Left ventricle myocardium inferior (tissue), 1 donor: Measurements from ENCODE around the gene TXNDC11. TPM values are rescaled to one million over a fixed set of nuclear protein-coding genes. Genes with fewer than 3 reads are reported as not detected.

Experiments
- DNase-seq: peaks from one replicate; pipeline ENCODE4 v3.0.0-alpha.2; 2020
- H3K27ac ChIP-seq: fragments of 200-600 bp; replicated peaks from 2 replicates; pipeline ENCODE4 v1.8.0; 2021
- H3K27me3 ChIP-seq: fragments of 200-600 bp; 2 replicates; pipeline ENCODE4 v1.8.0; 2021; ENCODE audit warnings: low read depth
- H3K36me3 ChIP-seq: fragments of 200-600 bp; 2 replicates; pipeline ENCODE4 v1.8.0; 2021
- H3K4me1 ChIP-seq: fragments of 200-600 bp; 2 replicates; pipeline ENCODE4 v1.8.0; 2021
- H3K4me3 ChIP-seq: fragments of 200-600 bp; 2 replicates; pipeline ENCODE4 v1.8.0; 2021; ENCODE audit warnings: mild to moderate bottlenecking, moderate library complexity
- H3K9me3 ChIP-seq: fragments of 200-600 bp; replicated peaks from 2 replicates; pipeline ENCODE4 v1.8.0; 2021
- intact Hi-C: fragments of 100-400 bp; cut with micrococcal nuclease; formaldehyde crosslinking; loops from one replicate; pipeline ENCODE4 v1.11.0; 2022
- total RNA-seq: library from RNA; stranded (reverse); fragmentation: NEBNext Ultra II Directional; extraction: Animal tissue kit (Norgen Biotek cat#: 25700); gene quantifications from one replicate; pipeline ENCODE4 v1.2.1, GENCODE V29; 2021
- TF ChIP-seq, protein P1 (sequence below): fragments of 200-600 bp; IDR thresholded peaks from 2 replicates; pipeline ENCODE4 v1.8.0; 2021; ENCODE audit warnings: antibody characterized with exemption, mild to moderate bottlenecking, borderline replicate concordance
- donor health status: DM: no; HTN: yes; CAD: no; lungs with severe emphysema.

TXNDC11 gene
- total RNA-seq, 1 donor from 2014 or later = 23.9 TPM

DNA sequence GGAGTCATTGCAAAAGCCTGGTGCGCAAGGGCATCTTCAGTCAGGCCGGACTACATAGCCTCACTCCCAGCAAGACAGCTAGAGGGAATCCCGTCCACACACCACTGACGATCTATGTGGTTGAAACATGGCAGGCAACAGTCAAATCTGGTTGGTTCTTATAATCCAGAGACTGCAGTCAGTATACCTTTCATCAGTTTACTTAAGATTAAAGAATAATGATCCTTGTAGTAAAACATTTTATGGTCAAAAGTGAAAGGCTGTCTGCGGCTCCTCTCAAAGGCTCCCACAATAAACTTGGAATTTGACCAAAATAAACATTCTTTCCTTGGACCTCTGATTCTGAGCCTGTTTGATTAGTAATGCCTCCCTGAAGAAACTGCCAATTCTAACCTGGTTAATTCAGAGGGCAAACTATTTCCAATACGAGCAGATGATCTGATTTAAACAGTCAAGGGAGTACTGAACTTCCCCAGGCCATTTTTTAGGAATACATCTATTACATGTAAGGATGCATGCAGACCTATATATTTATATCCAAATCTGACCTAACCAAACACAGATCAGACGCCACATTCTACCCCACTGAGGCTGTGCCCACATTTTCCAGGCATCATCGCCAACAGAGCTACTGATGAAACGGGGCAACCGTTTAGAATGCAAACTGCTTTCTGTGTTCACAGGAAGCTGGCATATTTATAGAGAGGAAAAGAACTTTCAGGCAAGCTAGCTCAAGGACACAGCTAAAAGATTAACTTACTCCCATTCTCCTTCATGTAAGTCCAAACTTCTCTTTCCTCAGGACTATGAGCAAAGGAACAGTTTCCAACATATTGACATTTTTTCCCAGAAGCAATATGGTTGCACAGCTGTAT is 15.3 kb upstream of the TXNDC11 start:
- DNase-seq = no peak
- Histone ChIP-seq H3K36me3 (peaks cover 95% of the 10 kb centered on the region), H3K9me3 (no peaks in the 10 kb centered on the region), H3K27me3 (no peaks in the 10 kb centered on the region), H3K27ac (no peak overlapping the region), H3K4me3 (no peak overlapping the region), H3K4me1 (peaks cover 8% of the 10 kb centered on the region)
- TF ChIP-seq, protein P1, sequence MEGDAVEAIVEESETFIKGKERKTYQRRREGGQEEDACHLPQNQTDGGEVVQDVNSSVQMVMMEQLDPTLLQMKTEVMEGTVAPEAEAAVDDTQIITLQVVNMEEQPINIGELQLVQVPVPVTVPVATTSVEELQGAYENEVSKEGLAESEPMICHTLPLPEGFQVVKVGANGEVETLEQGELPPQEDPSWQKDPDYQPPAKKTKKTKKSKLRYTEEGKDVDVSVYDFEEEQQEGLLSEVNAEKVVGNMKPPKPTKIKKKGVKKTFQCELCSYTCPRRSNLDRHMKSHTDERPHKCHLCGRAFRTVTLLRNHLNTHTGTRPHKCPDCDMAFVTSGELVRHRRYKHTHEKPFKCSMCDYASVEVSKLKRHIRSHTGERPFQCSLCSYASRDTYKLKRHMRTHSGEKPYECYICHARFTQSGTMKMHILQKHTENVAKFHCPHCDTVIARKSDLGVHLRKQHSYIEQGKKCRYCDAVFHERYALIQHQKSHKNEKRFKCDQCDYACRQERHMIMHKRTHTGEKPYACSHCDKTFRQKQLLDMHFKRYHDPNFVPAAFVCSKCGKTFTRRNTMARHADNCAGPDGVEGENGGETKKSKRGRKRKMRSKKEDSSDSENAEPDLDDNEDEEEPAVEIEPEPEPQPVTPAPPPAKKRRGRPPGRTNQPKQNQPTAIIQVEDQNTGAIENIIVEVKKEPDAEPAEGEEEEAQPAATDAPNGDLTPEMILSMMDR = no peak
- intact Hi-C loops = no loop called here

DNA sequence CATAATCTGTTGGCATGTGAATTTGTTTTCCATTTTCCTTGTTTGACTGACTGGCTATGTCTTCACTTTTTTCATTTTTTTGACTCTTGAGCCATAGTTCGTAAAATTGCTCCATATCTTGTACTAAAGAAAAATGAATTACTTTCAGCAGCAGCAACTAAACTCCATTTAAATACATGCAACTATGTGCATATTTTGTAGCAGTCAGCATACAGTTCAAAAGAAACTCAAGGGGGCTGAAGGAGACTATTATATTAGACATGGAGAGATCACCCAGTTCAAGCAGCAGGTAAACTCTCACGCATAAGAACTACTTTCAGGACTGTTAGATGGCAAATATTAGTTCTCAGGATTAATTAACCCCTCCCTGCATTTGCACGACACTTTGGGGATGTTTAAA is 13.6 kb upstream of the TXNDC11 start:
- Histone ChIP-seq H3K4me1 (peaks cover 8% of the 10 kb centered on the region), H3K27ac (no peak overlapping the region), H3K27me3 (no peaks in the 10 kb centered on the region), H3K36me3 (peaks cover 95% of the 10 kb centered on the region), H3K9me3 (no peaks in the 10 kb centered on the region), H3K4me3 (no peak overlapping the region)
- TF ChIP-seq, protein P1 = no peak
- intact Hi-C loops = no loop called here
- no peak for DNase-seq

DNA sequence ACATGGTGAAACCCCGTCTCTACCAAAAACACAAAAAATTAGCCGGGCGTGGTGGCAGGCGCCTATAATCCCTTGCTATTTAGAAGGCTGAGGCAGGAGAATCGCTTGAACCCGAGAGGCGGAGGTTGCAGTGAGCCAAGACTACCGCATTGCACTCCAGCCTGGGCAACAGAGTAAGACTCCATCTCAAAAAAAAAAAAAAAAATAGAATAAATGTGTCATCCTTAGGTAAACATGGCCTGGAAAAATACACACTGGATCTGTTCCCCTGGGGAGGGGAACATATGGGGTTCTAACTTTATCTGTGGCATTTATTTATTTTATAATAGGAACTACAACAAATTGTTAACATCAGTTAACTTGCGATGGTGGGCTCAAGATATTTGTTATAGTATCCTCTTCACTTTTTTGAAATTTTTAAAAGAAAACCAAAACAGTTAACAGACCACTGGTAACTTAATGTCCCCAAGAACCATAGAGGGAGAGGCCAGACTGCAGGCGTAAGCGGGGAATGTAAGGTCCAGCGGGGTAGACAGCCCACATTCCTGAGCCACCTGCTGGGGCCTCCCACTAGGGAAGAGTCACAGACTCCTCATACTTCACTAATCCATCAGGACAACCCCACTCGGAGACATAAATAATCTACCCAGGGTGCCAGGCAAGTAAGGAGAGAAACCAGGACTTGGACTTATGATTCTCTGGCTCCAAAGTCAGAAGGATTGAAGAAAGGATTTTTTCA is 12.5 kb upstream of the TXNDC11 start:
- no peak overlapping the region for H3K27ac ChIP-seq
- H3K4me3 ChIP-seq = no peak overlapping the region
- TF ChIP-seq, protein P1 = no peak
- no peaks in the 10 kb centered on the region for H3K9me3 ChIP-seq
- intact Hi-C loops = no loop called here
- H3K27me3 ChIP-seq = no peaks in the 10 kb centered on the region
- peaks cover 95% of the 10 kb centered on the region for H3K36me3 ChIP-seq
- H3K4me1 ChIP-seq = peaks cover 8% of the 10 kb centered on the region
- DNase-seq = no peak

DNA sequence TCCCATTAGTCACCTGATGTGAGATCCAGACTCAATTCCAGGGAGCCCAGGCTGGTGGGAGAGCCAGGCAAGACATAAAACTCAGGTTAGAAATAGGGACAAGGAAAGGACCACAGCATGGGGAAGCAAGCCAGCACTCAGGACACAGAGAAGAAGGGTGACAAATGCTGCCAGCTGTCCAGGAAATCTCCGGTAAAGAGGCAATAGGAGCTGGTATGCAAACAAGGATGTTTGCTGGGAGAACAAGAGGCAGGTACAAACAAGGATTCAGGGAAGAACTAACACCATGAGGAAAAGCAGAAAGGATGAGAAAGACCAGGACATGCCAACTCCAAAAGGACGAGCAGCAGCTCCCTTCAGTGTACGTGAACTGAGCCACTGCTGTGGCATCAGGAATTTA is 10.2 kb upstream of the TXNDC11 start:
- Histone ChIP-seq H3K9me3 (no peaks in the 10 kb centered on the region), H3K36me3 (peaks cover 91% of the 10 kb centered on the region), H3K27me3 (no peaks in the 10 kb centered on the region), H3K4me3 (no peak overlapping the region), H3K4me1 (peaks cover under 1% of the 10 kb centered on the region), H3K27ac (no peak overlapping the region)
- intact Hi-C loops = no loop called here
- DNase-seq = no peak
- TF ChIP-seq, protein P1 = no peak

DNA sequence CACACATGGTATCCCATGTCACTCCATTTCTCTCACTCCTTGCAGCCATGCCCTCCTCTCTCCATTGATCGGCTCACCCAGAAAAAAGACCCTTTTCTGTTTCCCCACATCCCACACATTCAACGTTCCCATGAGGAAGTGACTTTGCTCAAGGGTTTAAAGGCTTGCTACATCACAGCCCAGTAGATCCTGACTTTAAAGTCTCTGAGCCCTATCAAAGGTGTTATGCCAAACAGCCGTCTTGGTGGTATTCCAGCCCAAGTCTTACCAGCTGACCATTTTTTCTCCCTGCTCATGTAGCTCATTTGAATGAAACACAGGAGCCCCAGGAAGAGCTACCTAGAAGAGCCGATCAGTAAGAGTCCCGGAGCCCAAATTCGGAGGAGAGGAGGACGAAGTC is 7.4 kb upstream of the TXNDC11 start:
- no peak overlapping the region for H3K27ac ChIP-seq
- DNase-seq = no peak
- H3K27me3 ChIP-seq = no peaks in the 10 kb centered on the region
- TF ChIP-seq, protein P1 = no peak
- H3K9me3 ChIP-seq = no peaks in the 10 kb centered on the region
- intact Hi-C loops = no loop called here
- no peaks in the 10 kb centered on the region for H3K4me1 ChIP-seq
- H3K4me3 ChIP-seq = no peak overlapping the region
- peaks cover 64% of the 10 kb centered on the region for H3K36me3 ChIP-seq
